ENCODE data around the gene TDRD12. TPM values are rescaled to one million over a fixed set of nuclear protein-coding genes. Genes with fewer than 3 reads are reported as not detected.

Gene TDRD12
- total RNA-seq, 1 experiment from 2014 or later = 1.3 TPM

DNA sequence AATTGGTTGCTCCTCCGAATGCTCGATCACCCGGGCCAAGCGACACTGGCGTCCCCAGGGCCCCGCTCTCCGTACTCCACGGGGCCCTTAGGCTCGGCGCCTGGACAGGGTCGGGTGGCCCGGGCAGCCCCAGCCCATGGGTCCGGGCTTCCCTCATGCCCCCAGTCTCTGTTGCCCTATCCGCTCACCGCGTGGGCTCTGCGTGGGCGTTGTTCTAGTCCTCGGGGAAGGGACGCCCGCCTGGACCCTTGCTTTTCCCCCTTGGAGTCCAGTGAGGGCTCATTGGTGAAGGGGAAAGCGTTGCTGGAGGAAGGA, 1.3 kb downstream of the TDRD12 start:
- Histone ChIP-seq H3K56ac (ENCODE audit: insufficient read length, low read depth, low read length) (no peak overlapping the region), H3K9me3 (ENCODE audit: control insufficient read depth, low read depth, low read length) (no peaks in the 10 kb centered on the region), H3K14ac (ENCODE audit: insufficient read depth, low read length) (no peak overlapping the region), H2AK5ac (ENCODE audit: insufficient read length, low read length) (no peak overlapping the region), H3K79me2 (ENCODE audit: insufficient read depth, low read length) (no peaks in the 10 kb centered on the region), H3K18ac (ENCODE audit: insufficient read length, low read depth, low read length) (no peak overlapping the region), H3K9ac (ENCODE audit: extremely low read depth, insufficient read length, low read length) (no peak overlapping the region), H3T11ph (ENCODE audit: low read length) (no peak overlapping the region), H3K27ac (ENCODE audit: insufficient read length, low read depth, low read length) (no peak overlapping the region), H2BK12ac (ENCODE audit: insufficient read length, low read depth, low read length) (no peak overlapping the region), H3K4me1 (ENCODE audit: insufficient read depth, low read length) (no peaks in the 10 kb centered on the region), H4K20me1 (ENCODE audit: control insufficient read depth, insufficient read depth, insufficient read length) (no peaks in the 10 kb centered on the region), H2BK20ac (ENCODE audit: low read depth, low read length, poor library complexity, severe bottlenecking) (no peak overlapping the region), H2AFZ (ENCODE audit: low read length) (no peak overlapping the region), H2BK5ac (ENCODE audit: insufficient read length, low read length) (no peak overlapping the region), H3K4me2 (ENCODE audit: insufficient read depth, insufficient read length, low read length) (no peak overlapping the region), H3K27me3 (ENCODE audit: insufficient read depth, low read length) (no peaks in the 10 kb centered on the region), H2BK120ac (ENCODE audit: low read depth, low read length, poor library complexity, severe bottlenecking) (no peak overlapping the region), H3K23ac (ENCODE audit: insufficient read length, low read depth, low read length) (no peak overlapping the region), H3K79me1 (ENCODE audit: insufficient read depth, low read depth, low read length, poor library complexity, severe bottlenecking) (no peaks in the 10 kb centered on the region), H3K23me2 (ENCODE audit: insufficient read length, low read depth, low read length, poor library complexity, severe bottlenecking) (no peaks in the 10 kb centered on the region), H4K91ac (ENCODE audit: insufficient read length, low read depth, low read length) (no peak overlapping the region), H3K4ac (ENCODE audit: low read depth, low read length) (no peak overlapping the region), H2BK15ac (ENCODE audit: low read depth, low read length) (no peak overlapping the region), H4K5ac (ENCODE audit: insufficient read length, low read depth, low read length) (no peak overlapping the region), H4K8ac (replicated peaks; ENCODE audit: insufficient read length, low read depth, low read length) (no peak overlapping the region)
- H3K9me3 Mint-ChIP-seq = peaks cover 0 to 5% of the 10 kb centered on the region in 2 experiments; a peak in 2 of 5 replicates
- H3K27me3 Mint-ChIP-seq (ENCODE audit: low read depth) = peaks cover 2% of the 10 kb centered on the region; the same call in 1 of the 2 replicates
- TF ChIP-seq, protein P1, sequence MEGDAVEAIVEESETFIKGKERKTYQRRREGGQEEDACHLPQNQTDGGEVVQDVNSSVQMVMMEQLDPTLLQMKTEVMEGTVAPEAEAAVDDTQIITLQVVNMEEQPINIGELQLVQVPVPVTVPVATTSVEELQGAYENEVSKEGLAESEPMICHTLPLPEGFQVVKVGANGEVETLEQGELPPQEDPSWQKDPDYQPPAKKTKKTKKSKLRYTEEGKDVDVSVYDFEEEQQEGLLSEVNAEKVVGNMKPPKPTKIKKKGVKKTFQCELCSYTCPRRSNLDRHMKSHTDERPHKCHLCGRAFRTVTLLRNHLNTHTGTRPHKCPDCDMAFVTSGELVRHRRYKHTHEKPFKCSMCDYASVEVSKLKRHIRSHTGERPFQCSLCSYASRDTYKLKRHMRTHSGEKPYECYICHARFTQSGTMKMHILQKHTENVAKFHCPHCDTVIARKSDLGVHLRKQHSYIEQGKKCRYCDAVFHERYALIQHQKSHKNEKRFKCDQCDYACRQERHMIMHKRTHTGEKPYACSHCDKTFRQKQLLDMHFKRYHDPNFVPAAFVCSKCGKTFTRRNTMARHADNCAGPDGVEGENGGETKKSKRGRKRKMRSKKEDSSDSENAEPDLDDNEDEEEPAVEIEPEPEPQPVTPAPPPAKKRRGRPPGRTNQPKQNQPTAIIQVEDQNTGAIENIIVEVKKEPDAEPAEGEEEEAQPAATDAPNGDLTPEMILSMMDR (conservative IDR thresholded peaks at IDR 0.05) = no peak
- no peak for DNase-seq
- peaks cover 0 to 2% (median 0%) of the 10 kb centered on the region in 3 experiments; a peak in 3 of 7 replicates for H3K36me3 Mint-ChIP-seq (ENCODE audit: insufficient read depth in 1 of 3, low read depth in 3 of 3)
- H3K4me1 Mint-ChIP-seq = peaks cover 5 to 11% of the 10 kb centered on the region in 2 experiments
- no CpG with 5 or more reads among the region's 22 CpGs for WGBS (ENCODE audit: extremely low coverage, insufficient read length, low lambda C conversion rate)
- H3K4me3 Mint-ChIP-seq = no peak overlapping the region
- H3K27ac Mint-ChIP-seq = no peak overlapping the region

All from H9 (cell line).